HCT116 (cell line): ENCODE measurements around the gene FAM171A2. TPM values are rescaled to one million over a fixed set of nuclear protein-coding genes. Genes with fewer than 3 reads are reported as not detected.

Experiments used
- ATAC-seq: fragments of 200-7000 bp; cut with Tn5 transposase; 2 replicates; pipeline ENCODE4 v1.9.1; 2020; ENCODE audit warnings: mild to moderate bottlenecking, moderate library complexity
- BruUV-seq: library from RNA; stranded (reverse); fragments of 400-500 nt; replicated peaks from 2 replicates; lab custom pipeline; 2021; lab: Mats Ljungman, UMichigan
- CTCF ChIA-PET: fragments of 300-600 bp; sonication (Branson Sonifier 250); formaldehyde crosslinking; loops from one replicate; lab custom pipeline; 2021; ENCODE audit warnings: antibody characterized with exemption; lab: Charles Lee
- POLR2A ChIA-PET: fragments of 300-600, 350-600 bp; sonication (Branson Sonifier 250); formaldehyde crosslinking; loops from one replicate; lab custom pipeline; 2021; ENCODE audit warnings: antibody characterized with exemption; lab: Charles Lee
- RAD21 ChIA-PET, 2 experiments: fragments of 300-600 bp; sonication (Branson Sonifier 250); formaldehyde crosslinking; loops; one replicate each; lab custom pipeline; 2023; ENCODE audit warnings: low total read pairs in 2 of 2; ENCODE audit not compliant: uncharacterized antibody in 2 of 2, unreplicated experiment in 2 of 2, low non-redundant PET in 1 of 2; lab: Charles Lee
- DNase-seq: peaks from one replicate; pipeline ENCODE4 v3.0.0-alpha.2; 2010; ENCODE audit warnings: low read depth, low spot score
- H2AFZ ChIP-seq: fragments of 200-600 bp; shearing (Covaris generic), sonication (generic); 2 replicates; pipeline ENCODE4 v1.6.1; 2017; ENCODE audit warnings: low read depth, mixed run types, mixed read lengths, antibody characterized with exemption, low read length; ENCODE audit not compliant: poor library complexity, severe bottlenecking
- H3K27ac ChIP-seq: 2 replicates; pipeline ENCODE4 v1.5.1; 2012; ENCODE audit warnings: low read depth, low read length
- H3K27me3 ChIP-seq: fragments of 200-600 bp; sonication (generic); 2 replicates; pipeline ENCODE4 v1.6.1; 2016; ENCODE audit warnings: mixed run types, low read length, mixed read lengths; ENCODE audit not compliant: insufficient read depth
- H3K36me3 ChIP-seq, 2 experiments: fragments of 200-500 bp in 1 of 2; fragments of 200-600 bp in 1 of 2; sonication (Bioruptor generic) in 1 of 2; sonication (generic) in 1 of 2; 2 replicates each; pipeline versions ENCODE4 v1.5.1 to v1.6.1; 2014 to 2016; ENCODE audit warnings: low read length in 2 of 2, inconsistent platforms in 1 of 2, mixed read lengths in 1 of 2, mixed run types in 1 of 2; ENCODE audit not compliant: insufficient read depth in 2 of 2, control insufficient read depth in 1 of 2
- H3K4me1 ChIP-seq, 2 experiments: fragments of 200-600 bp in 1 of 2; sonication (generic) in 1 of 2; 2 replicates each; pipeline versions ENCODE4 v1.5.1 to v1.6.1; 2012 to 2017; ENCODE audit warnings: low read length in 2 of 2, inconsistent platforms in 1 of 2, mild to moderate bottlenecking in 1 of 2, mixed read lengths in 1 of 2, mixed run types in 1 of 2, moderate library complexity in 1 of 2; ENCODE audit not compliant: insufficient read depth in 2 of 2, control insufficient read depth in 1 of 2
- H3K4me2 ChIP-seq: fragments of 200-600 bp; sonication (generic); 2 replicates; pipeline ENCODE4 v1.6.1; 2017; ENCODE audit warnings: mixed run types, low read length, mixed read lengths
- H3K4me3 ChIP-seq, 2 experiments: fragments of 200-600 bp in 1 of 2; sonication (generic) in 1 of 2; replicated peaks in 1 of 2; 2 replicates each; pipeline ENCODE4 v1.5.1; 2011 to 2016; ENCODE audit warnings: low read length in 2 of 2, control low read depth in 1 of 2, low read depth in 1 of 2, mild to moderate bottlenecking in 1 of 2, mixed read lengths in 1 of 2, mixed run types in 1 of 2
- H3K79me2 ChIP-seq: fragments of 200-600 bp; sonication (generic); 2 replicates; pipeline ENCODE4 v1.6.1; 2017; ENCODE audit warnings: mild to moderate bottlenecking, mixed run types, low read length, moderate library complexity, mixed read lengths; ENCODE audit not compliant: insufficient read depth
- H3K9ac ChIP-seq: fragments of 200-600 bp; sonication (generic); 2 replicates; pipeline ENCODE4 v1.6.1; 2016; ENCODE audit warnings: low read length, mixed read lengths
- H3K9me2 ChIP-seq: fragments of 200-600 bp; sonication (generic), shearing (Covaris generic); 2 replicates; pipeline ENCODE4 v1.6.1; 2017; ENCODE audit warnings: mixed run types, mild to moderate bottlenecking, moderate library complexity; ENCODE audit not compliant: insufficient read depth
- H3K9me3 ChIP-seq, 2 experiments: fragments of 200-500 bp in 1 of 2; fragments of 200-600 bp in 1 of 2; sonication (Bioruptor generic) in 1 of 2; sonication (generic) in 1 of 2; 2 replicates each; pipeline ENCODE4 v1.6.1; 2014 to 2017; ENCODE audit warnings: low read length in 2 of 2, mixed read lengths in 2 of 2, inconsistent platforms in 1 of 2, low read depth in 1 of 2, mild to moderate bottlenecking in 1 of 2, mixed run types in 1 of 2, moderate library complexity in 1 of 2; ENCODE audit not compliant: control insufficient read depth in 1 of 2, insufficient read depth in 1 of 2
- H4K20me1 ChIP-seq: fragments of 200-600 bp; sonication (generic), shearing (Covaris generic); 2 replicates; pipeline ENCODE4 v1.6.1; 2017; ENCODE audit warnings: mixed run types, mild to moderate bottlenecking, moderate library complexity; ENCODE audit not compliant: insufficient read depth
- CBX3 ChIP-seq: IDR thresholded peaks from 2 replicates; pipeline ENCODE4 v1.6.1; 2012; ENCODE audit warnings: low read depth
- CTCF ChIP-seq, 3 experiments: fragments of 200-600 bp in 1 of 3; sonication (generic) in 1 of 3; IDR thresholded peaks in 2 of 3; conservative IDR thresholded peaks in 1 of 3; 2 replicates each; pipeline ENCODE4 v1.5.1; 2012 to 2017; ENCODE audit warnings: low read depth in 2 of 3, low read length in 2 of 3, antibody characterized with exemption in 1 of 3, borderline replicate concordance in 1 of 3, control low read depth in 1 of 3, mild to moderate bottlenecking in 1 of 3, mixed read lengths in 1 of 3, mixed run types in 1 of 3, moderate library complexity in 1 of 3; ENCODE audit not compliant: insufficient read depth in 1 of 3
- POLR2AphosphoS5 ChIP-seq: IDR thresholded peaks from 2 replicates; pipeline ENCODE4 v1.6.1; 2011; ENCODE audit warnings: mild to moderate bottlenecking, low read depth, low read length, moderate library complexity
- SRF ChIP-seq: IDR thresholded peaks from 2 replicates; pipeline ENCODE4 v1.6.1; 2012; ENCODE audit warnings: low read depth
- TCF7L2 ChIP-seq: IDR thresholded peaks from 2 replicates; pipeline ENCODE4 v1.7.0; 2011; ENCODE audit warnings: borderline replicate concordance, inconsistent platforms; ENCODE audit not compliant: insufficient read depth, insufficient read length; ENCODE audit errors: extremely low read depth
- YY1 ChIP-seq: IDR thresholded peaks from 2 replicates; pipeline ENCODE4 v1.6.1; 2011; ENCODE audit warnings: low read length, low read depth, moderate library complexity, mild to moderate bottlenecking; ENCODE audit not compliant: insufficient replicate concordance; ENCODE audit errors: extremely low read depth
- ZBTB33 ChIP-seq: IDR thresholded peaks from 2 replicates; pipeline ENCODE4 v1.6.1; 2011; ENCODE audit warnings: mild to moderate bottlenecking, low read length, moderate library complexity; ENCODE audit not compliant: insufficient replicate concordance; ENCODE audit errors: extremely low read depth
- intact Hi-C: fragments of 100-400 bp; cut with micrococcal nuclease; formaldehyde crosslinking; loops from 2 replicates; pipeline ENCODE4 v1.10.0; 2022
- total RNA-seq: library from RNA; stranded (reverse); gene quantifications from one replicate; pipeline ENCODE4 v1.2.1, GENCODE V29; 2021; ENCODE audit not compliant: unreplicated experiment

The FAM171A2 gene
- total RNA-seq, 1 experiment from 2014 or later: 18.0 TPM

- Histone ChIP-seq H3K9me3 (no peaks in the 10 kb centered on the region), H3K4me2 (peak overlapping the region; percentile 69), H3K36me3 (no peaks in the 10 kb centered on the region), H3K4me1 (peaks cover 3 to 28% of the 10 kb centered on the region in 2 experiments; a peak in 3 of 4 replicates), H3K27ac (no peak overlapping the region), H3K9ac (no peak overlapping the region), H3K4me3 (no peak overlapping the region), H3K79me2 (no peaks in the 10 kb centered on the region), H3K27me3 (no peaks in the 10 kb centered on the region), H2AFZ (no peak overlapping the region), H4K20me1 (no peaks in the 10 kb centered on the region), H3K9me2 (no peaks in the 10 kb centered on the region)
- BruUV-seq: no TSS peak
- ChIA-PET POLR2A (no interaction called here), RAD21 (no interaction called here), CTCF (interaction anchor here (1.0 kb wide), 2 partner anchors 9 to 12 kb away, joined by 3 read pairs; no protein-coding TSS in a partner anchor)
- intact Hi-C loops: loop anchor here (2.0 kb wide), 1 partner anchor 74 kb away; no protein-coding TSS in a partner anchor
- no peak for DNase-seq
- no peak for TF ChIP-seq CBX3
- TF ChIP-seq YY1: no peak
- TF ChIP-seq SRF: no peak
- no peak for TF ChIP-seq TCF7L2
- no peak for TF ChIP-seq ZBTB33
- TF ChIP-seq POLR2AphosphoS5: no peak
- no peak for TF ChIP-seq CTCF (IDR thresholded peaks at IDR 0.05 in 2 of 3, conservative IDR thresholded peaks at IDR 0.05 in 1 of 3; ENCODE audit: borderline replicate concordance in 1 of 3, insufficient read depth in 1 of 3, low read depth in 2 of 3, low read length in 2 of 3)
- no peak for ATAC-seq
These were observed 54.8 kb downstream of the FAM171A2 start for GRCh38 chr17:44308865-44309264.
